Panc1 (cell line): ENCODE measurements around the gene AMD1.

ENCODE experiments used
- CTCF ChIP-seq: fragments of 450-650 bp; IDR thresholded peaks from 2 replicates; pipeline ENCODE4 v1.5.1; 2017; ENCODE audit warnings: mild to moderate bottlenecking
- POLR2AphosphoS5 ChIP-seq: IDR thresholded peaks from 2 replicates; pipeline ENCODE4 v1.6.1; 2012; ENCODE audit warnings: mild to moderate bottlenecking, low read depth, low read length, moderate library complexity

- TF ChIP-seq POLR2AphosphoS5 (no peak), CTCF (no peak)
These were observed 25.5 kb downstream of the AMD1 start for GRCh38 chr6:110900028-110900598.
